ENCODE measurements around the gene DGUOK.

DNA sequence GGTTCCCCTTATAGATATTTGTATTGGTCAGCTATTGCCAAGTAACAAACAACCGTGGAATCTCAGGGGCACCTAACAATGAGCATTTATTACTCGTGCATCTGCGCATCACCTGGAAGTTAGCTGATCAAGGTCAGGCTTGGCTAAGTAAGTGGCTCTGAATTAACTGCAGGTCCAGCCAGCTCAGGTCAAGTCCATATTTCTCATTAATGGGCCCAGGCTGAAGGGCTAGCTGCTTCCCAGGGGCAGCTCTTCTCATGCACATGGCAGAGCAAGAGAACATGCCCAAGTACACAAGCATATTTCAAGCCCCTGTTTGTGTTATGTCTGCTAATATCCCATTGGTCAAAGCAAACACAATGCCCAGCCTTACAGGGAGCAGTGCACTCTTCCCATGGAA, 7.8 kb upstream of the DGUOK start:
- TF ChIP-seq EZH2 (IDR thresholded peaks at IDR 0.05; ENCODE audit: low read depth) (no peak), CTCF (conservative IDR thresholded peaks at IDR 0.05) (no peak)

Measured in PC-9 (cell line).